Esophagus mucosa (tissue), 1 donor: ENCODE results near the gene TASL. TPM values are rescaled to one million over a fixed set of nuclear protein-coding genes. Genes with fewer than 3 reads are reported as not detected.
"Not testable (repeated sequence)": the region's sequence is repeated elsewhere in the genome, so short reads cannot be mapped to it uniquely, and the experiment has no call there.

Source experiments
- ATAC-seq: fragments of 200-7000 bp; cut with Tn5 transposase; one replicate; pipeline ENCODE4 v1.9.1; 2020
- total RNA-seq: library from RNA; stranded (reverse); gene quantifications from one replicate; pipeline ENCODE4 v1.2.4, GENCODE V29; 2023
- donor health status: DM: yes; HTN: yes; CAD: no.

The TASL gene
- total RNA-seq, 1 donor from 2014 or later, result 0.16 TPM

DNA sequence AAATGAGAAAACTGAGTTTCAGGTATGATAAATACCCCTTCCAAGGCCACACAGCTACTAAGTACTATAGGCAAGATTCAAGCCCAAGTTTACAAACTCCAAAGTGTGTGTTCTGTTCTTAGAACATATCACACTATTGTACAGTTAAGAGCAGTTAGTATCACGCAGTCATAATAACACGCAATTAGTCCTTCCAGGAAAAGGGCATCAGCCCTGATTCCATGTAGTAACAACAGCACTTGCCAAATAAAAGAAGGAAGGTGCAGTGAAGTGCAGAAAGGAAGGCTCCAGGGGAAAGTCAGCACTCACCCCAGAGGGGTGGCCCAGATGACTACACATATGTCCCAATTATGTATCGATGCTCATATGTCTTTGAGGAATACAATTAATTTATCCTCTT, 4.4 kb downstream of the TASL start:
- ATAC-seq, result no peak

- ATAC-seq, result no peak
Measured at GRCh38 chrX:30572678-30573077, 4.9 kb downstream of the TASL start.

DNA sequence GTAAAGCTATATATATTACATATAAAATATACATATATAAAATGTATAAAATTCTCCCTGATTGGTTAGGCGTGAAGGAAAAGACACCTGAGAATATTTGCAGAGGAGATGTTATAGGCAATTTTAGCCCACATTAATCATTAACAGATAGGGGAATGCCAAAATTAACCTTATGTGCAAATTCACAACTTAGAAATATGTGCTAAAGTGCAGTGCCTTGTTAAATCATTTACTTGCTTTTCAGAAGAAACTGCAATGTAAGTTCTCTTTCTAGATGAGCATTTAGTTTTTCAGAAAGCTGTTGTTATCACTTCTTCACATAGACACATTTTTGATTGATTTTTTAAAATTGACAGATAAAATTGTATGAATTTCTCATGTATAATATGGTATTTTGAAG, 5.6 kb downstream of the TASL start:
- no peak for ATAC-seq

- ATAC-seq, result no peak
Measured at GRCh38 chrX:30570505-30570904, 7.1 kb downstream of the TASL start.

GRCh38 chrX:30568136-30568535, 9.4 kb downstream of the TASL start:
- ATAC-seq, result no peak

DNA sequence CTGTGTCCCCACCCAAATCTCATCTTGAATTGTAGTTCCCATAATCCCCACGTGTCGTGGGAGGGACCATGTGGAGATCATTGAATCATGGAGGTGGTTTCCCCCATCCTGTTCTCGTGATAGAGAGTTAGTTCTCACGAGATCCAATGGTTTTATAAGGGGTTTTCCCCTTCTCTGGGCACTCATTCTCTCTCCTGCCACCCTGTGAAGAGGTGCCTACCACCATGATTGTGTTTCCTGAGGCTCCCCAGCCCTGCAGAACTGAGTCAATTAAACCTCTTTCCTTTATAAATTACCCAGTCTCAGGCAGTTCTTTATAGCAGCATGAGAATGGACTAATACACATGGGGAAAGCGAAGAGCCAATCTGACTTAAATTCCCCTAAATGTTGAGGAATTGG, 14.5 kb downstream of the TASL start:
- ATAC-seq, result not testable (repeated sequence)

DNA sequence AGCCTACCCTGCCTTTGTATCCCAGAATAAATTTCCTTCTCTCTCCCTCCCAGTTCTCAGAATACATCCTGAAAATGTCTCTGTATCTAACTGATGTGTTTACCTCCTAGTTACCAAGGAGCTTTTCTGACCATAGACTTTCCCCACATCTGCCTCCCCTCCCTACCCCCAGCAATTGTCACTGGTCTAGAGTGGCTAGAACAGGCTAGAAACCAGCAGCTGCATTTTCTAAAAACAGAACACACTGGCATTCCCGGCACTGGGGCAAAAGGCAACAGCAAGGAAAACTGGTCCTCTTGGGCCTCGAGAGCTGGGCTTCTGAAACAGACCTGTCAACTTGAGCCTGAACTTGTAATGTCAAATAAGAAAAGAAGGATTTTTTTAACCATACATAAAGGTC, 16.4 kb downstream of the TASL start:
- ATAC-seq, result no peak

- ATAC-seq, result no peak
Measured at GRCh38 chrX:30538271-30538670, 39.3 kb downstream of the TASL start.

DNA sequence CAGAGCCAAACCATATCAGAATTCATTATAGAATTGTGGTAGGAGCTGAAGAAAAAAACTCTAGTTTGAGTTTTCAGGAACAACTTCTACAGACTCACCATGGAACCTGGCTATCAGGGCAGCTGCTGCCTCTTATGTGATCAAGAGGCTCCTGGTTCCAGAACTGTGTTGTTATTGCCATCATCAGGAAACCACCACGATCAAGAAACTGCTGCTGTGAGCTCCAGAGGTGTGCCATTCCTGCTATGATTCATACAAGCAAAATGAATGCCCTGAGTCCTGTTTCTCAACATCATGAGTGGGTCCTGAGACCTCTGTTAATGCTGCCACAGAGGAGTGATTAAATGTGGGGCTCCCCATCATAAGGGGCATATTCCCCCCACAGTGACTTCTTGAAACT, 43.7 kb downstream of the TASL start:
- no peak for ATAC-seq

GRCh38 chrX:30533266-30533665, 44.3 kb downstream of the TASL start:
- peak; percentile 49 for ATAC-seq

GRCh38 chrX:30530606-30531005, 47.0 kb downstream of the TASL start:
- ATAC-seq, result no peak

DNA sequence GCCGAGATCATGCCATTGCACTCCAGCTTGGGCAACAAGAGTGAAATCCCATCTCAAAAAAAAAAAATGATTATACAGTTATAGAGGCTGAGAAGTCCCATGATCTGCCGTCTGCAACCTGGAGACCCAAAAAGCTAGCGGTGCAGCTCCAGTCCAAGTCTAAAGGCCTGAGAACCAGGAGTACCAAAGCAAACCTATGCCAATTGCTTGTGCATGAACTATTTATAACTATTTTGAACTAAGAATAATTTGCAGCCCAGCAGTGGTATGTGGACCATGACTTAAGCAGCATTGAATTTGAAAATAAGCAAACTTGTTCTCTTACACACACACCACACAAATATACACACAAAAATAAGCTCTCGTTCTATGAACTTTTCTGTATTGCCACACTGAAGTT, 51.8 kb downstream of the TASL start:
- no peak for ATAC-seq

GRCh38 chrX:30521440-30522182, 56.0 kb downstream of the TASL start:
- no peak for ATAC-seq

DNA sequence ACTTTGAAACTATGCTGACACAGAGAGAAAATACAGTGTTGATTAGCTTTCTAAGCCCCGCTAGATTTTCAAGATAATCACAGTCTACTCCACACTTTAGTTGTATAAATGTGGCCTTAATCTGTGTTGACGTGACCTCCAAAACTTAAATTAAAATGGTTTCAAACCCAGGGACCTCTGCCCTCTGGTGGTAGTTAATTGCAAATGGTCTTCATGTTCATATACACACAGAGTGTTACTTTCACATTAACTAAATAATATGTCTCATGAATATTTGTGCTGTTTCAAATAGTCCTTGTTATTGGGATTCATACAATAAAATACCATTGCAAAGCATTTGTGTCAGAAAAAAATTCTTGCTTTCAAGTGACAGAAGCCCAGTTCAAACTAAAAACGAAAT, 64.3 kb downstream of the TASL start:
- no peak for ATAC-seq

Other genes starting within 250 kb of the TASL start
- gene GK, start 75.7 kb upstream of the TASL start, total RNA-seq, result 17.8 TPM